GM18526 (cell line): Measurements from ENCODE around the gene BRCA2.

Source experiments
- POLR2A ChIP-seq: IDR thresholded peaks from 3 replicates; pipeline ENCODE4 v1.6.1; 2011; ENCODE audit not compliant: insufficient read length; ENCODE audit errors: extremely low read depth

The BRCA2 gene

GRCh38 chr13:32347651-32348050, 32.3 kb downstream of the BRCA2 start:
- TF ChIP-seq POLR2A, result no peak

GRCh38 chr13:32354040-32354439, 38.7 kb downstream of the BRCA2 start:
- no peak for TF ChIP-seq POLR2A

GRCh38 chr13:32362574-32362973, 47.3 kb downstream of the BRCA2 start:
- TF ChIP-seq POLR2A, result no peak

GRCh38 chr13:32370805-32371204, 55.5 kb downstream of the BRCA2 start:
- no peak for TF ChIP-seq POLR2A

GRCh38 chr13:32376642-32377415, 61.5 kb downstream of the BRCA2 start:
- no peak for TF ChIP-seq POLR2A

GRCh38 chr13:32378012-32378411, 62.7 kb downstream of the BRCA2 start:
- no peak for TF ChIP-seq POLR2A

- no peak for TF ChIP-seq POLR2A
Observed at GRCh38 chr13:32381539-32381938, 66.2 kb downstream of the BRCA2 start.

GRCh38 chr13:32383836-32384618, 68.7 kb downstream of the BRCA2 start:
- no peak for TF ChIP-seq POLR2A

GRCh38 chr13:32384702-32385101, 69.4 kb downstream of the BRCA2 start:
- no peak for TF ChIP-seq POLR2A

GRCh38 chr13:32385410-32385809, 70.1 kb downstream of the BRCA2 start:
- TF ChIP-seq POLR2A, result no peak

GRCh38 chr13:32390048-32390447, 74.7 kb downstream of the BRCA2 start:
- TF ChIP-seq POLR2A, result no peak

GRCh38 chr13:32390484-32390883, 75.2 kb downstream of the BRCA2 start:
- no peak for TF ChIP-seq POLR2A

- no peak for TF ChIP-seq POLR2A
Observed at GRCh38 chr13:32391101-32391619, 75.9 kb downstream of the BRCA2 start.

- TF ChIP-seq POLR2A, result no peak
Observed at GRCh38 chr13:32403108-32403507, 87.8 kb downstream of the BRCA2 start.

GRCh38 chr13:32407854-32408253, 92.5 kb downstream of the BRCA2 start:
- TF ChIP-seq POLR2A, result no peak
